IMR-90 (cell line): ENCODE measurements around the gene UGT1A3. TPM values are rescaled to one million over a fixed set of nuclear protein-coding genes. Genes with fewer than 3 reads are reported as not detected.

ENCODE experiments used
- ATAC-seq: fragments of 200-7000 bp; cut with Tn5 transposase; 2 replicates; pipeline ENCODE4 v1.9.1; 2020; ENCODE audit warnings: low read depth, mild to moderate bottlenecking, moderate library complexity
- BruUV-seq: library from RNA; stranded (reverse); fragments of 400-500 nt; replicated peaks from 2 replicates; lab custom pipeline; 2021; lab: Mats Ljungman, UMichigan
- CTCF ChIA-PET: fragments of 300-600 bp; formaldehyde crosslinking; extraction: SDS; loops from one replicate; lab custom pipeline; 2021; ENCODE audit warnings: antibody characterized with exemption; lab: Yijun Ruan, JAX
- POLR2A ChIA-PET: fragments of 300-600 bp; sonication (Branson Sonifier 250); formaldehyde crosslinking; loops from one replicate; lab custom pipeline; 2022; ENCODE audit warnings: antibody characterized with exemption; ENCODE audit not compliant: unreplicated experiment; lab: Charles Lee
- DNase-seq: peaks from one replicate; pipeline ENCODE4 v3.0.0; 2013
- H2AFZ ChIP-seq: replicated peaks from 2 replicates; pipeline ENCODE3; 2013; ENCODE audit warnings: low read length, mild to moderate bottlenecking; ENCODE audit not compliant: poor library complexity
- H2AK5ac ChIP-seq: 2 replicates; pipeline ENCODE4 v1.6.1; 2013; ENCODE audit warnings: low read depth, low read length, inconsistent platforms
- H2AK9ac ChIP-seq: replicated peaks from 2 replicates; pipeline ENCODE3; 2013; ENCODE audit warnings: mild to moderate bottlenecking, low read depth, low read length, moderate library complexity; ENCODE audit not compliant: poor library complexity
- H2BK120ac ChIP-seq: 2 replicates; pipeline ENCODE4 v1.6.1; 2013; ENCODE audit warnings: low read depth, low read length, inconsistent platforms
- H2BK15ac ChIP-seq: 3 replicates; pipeline ENCODE4 v1.6.1; 2013; ENCODE audit warnings: low read depth, low read length, inconsistent platforms
- H2BK20ac ChIP-seq: 2 replicates; pipeline ENCODE4 v1.6.1; 2013; ENCODE audit warnings: low read depth, mild to moderate bottlenecking, inconsistent platforms, low read length, moderate library complexity
- H2BK5ac ChIP-seq: 2 replicates; pipeline ENCODE4 v1.6.1; 2013; ENCODE audit warnings: mild to moderate bottlenecking, low read depth, low read length, inconsistent platforms; ENCODE audit not compliant: poor library complexity, severe bottlenecking
- H3K14ac ChIP-seq: replicated peaks from 2 replicates; pipeline ENCODE4 v1.6.1; 2013; ENCODE audit warnings: low read depth, low read length, inconsistent platforms
- H3K18ac ChIP-seq: 2 replicates; pipeline ENCODE4 v1.6.1; 2013; ENCODE audit warnings: low read depth, low read length, control low read depth
- H3K23ac ChIP-seq: 2 replicates; pipeline ENCODE4 v1.6.1; 2013; ENCODE audit warnings: low read depth, low read length, inconsistent platforms
- H3K27ac ChIP-seq: 2 replicates; pipeline ENCODE4 v1.5.1; 2013; ENCODE audit warnings: mild to moderate bottlenecking, control low read depth, low read length; ENCODE audit not compliant: insufficient read depth
- H3K27me3 ChIP-seq: 2 replicates; pipeline ENCODE4 v1.6.1; 2013; ENCODE audit warnings: low read length; ENCODE audit not compliant: control insufficient read depth, insufficient read depth
- H3K36me3 ChIP-seq: 2 replicates; pipeline ENCODE4 v1.6.1; 2013; ENCODE audit warnings: low read length, mixed read lengths; ENCODE audit not compliant: control insufficient read depth, insufficient read depth
- H3K4ac ChIP-seq: 2 replicates; pipeline ENCODE4 v1.6.1; 2013; ENCODE audit warnings: low read depth, low read length, inconsistent platforms
- H3K4me1 ChIP-seq: 2 replicates; pipeline ENCODE4 v1.6.1; 2013; ENCODE audit warnings: low read length, mixed read lengths; ENCODE audit not compliant: control insufficient read depth, insufficient read depth
- H3K4me2 ChIP-seq: 2 replicates; pipeline ENCODE4 v1.6.1; 2013; ENCODE audit warnings: low read depth, mild to moderate bottlenecking, control low read depth, low read length, moderate library complexity
- H3K4me3 ChIP-seq: 2 replicates; pipeline ENCODE4 v1.5.1; 2013; ENCODE audit warnings: low read depth, mild to moderate bottlenecking, control low read depth, low read length, moderate library complexity; ENCODE audit not compliant: insufficient read depth
- H3K56ac ChIP-seq: 2 replicates; pipeline ENCODE4 v1.6.1; 2013; ENCODE audit warnings: low read length, inconsistent platforms; ENCODE audit not compliant: insufficient read depth; ENCODE audit errors: extremely low read depth
- H3K79me1 ChIP-seq, 2 experiments: 2 replicates each; pipeline ENCODE4 v1.6.1; 2013; ENCODE audit warnings: low read length in 2 of 2, inconsistent platforms in 1 of 2, low read depth in 1 of 2
- H3K9ac ChIP-seq: 2 replicates; pipeline ENCODE4 v1.6.1; 2013; ENCODE audit warnings: low read depth, low read length, control low read depth
- H3K9me1 ChIP-seq: 2 replicates; pipeline ENCODE4 v1.6.1; 2013; ENCODE audit warnings: low read length, inconsistent platforms; ENCODE audit not compliant: insufficient read depth
- H3K9me3 ChIP-seq: 2 replicates; pipeline ENCODE4 v1.6.1; 2013; ENCODE audit warnings: low read length; ENCODE audit not compliant: control insufficient read depth, insufficient read depth
- H4K20me1 ChIP-seq: 2 replicates; pipeline ENCODE4 v1.6.1; 2013; ENCODE audit warnings: low read length, inconsistent platforms; ENCODE audit not compliant: insufficient read depth
- H4K5ac ChIP-seq: 2 replicates; pipeline ENCODE4 v1.6.1; 2013; ENCODE audit warnings: mild to moderate bottlenecking, low read depth, low read length, control low read depth
- H4K8ac ChIP-seq, 2 experiments: 2 replicates each; pipeline ENCODE4 v1.6.1; 2013; ENCODE audit warnings: low read depth in 2 of 2, low read length in 2 of 2, control low read depth in 1 of 2, inconsistent platforms in 1 of 2
- H4K91ac ChIP-seq: 2 replicates; pipeline ENCODE4 v1.6.1; 2013; ENCODE audit warnings: low read depth, low read length, inconsistent platforms; ENCODE audit not compliant: insufficient read depth
- CEBPB ChIP-seq: IDR thresholded peaks from 2 replicates; pipeline ENCODE4 v1.6.1; 2012; ENCODE audit warnings: low read depth, low read length, improper control_type of control experiment
- FOS ChIP-seq: fragments of 150-350 bp; IDR thresholded peaks from 2 replicates; pipeline ENCODE4 v1.6.1; 2016; ENCODE audit warnings: low read depth, low read length
- MAZ ChIP-seq: IDR thresholded peaks from 2 replicates; pipeline ENCODE4 v1.6.1; 2012; ENCODE audit warnings: low read depth, mild to moderate bottlenecking, low read length, improper control_type of control experiment, moderate library complexity, borderline replicate concordance
- MXI1 ChIP-seq: IDR thresholded peaks from 2 replicates; pipeline ENCODE4 v1.6.1; 2012; ENCODE audit warnings: low read depth, mild to moderate bottlenecking, low read length, moderate library complexity, borderline replicate concordance
- NFE2L2 ChIP-seq: fragments of 150-350 bp; IDR thresholded peaks from 2 replicates; pipeline ENCODE4 v1.6.1; 2016; ENCODE audit warnings: low read depth, mild to moderate bottlenecking, low read length
- RAD21 ChIP-seq: IDR thresholded peaks from 2 replicates; pipeline ENCODE4 v1.6.1; 2012; ENCODE audit warnings: low read length, improper control_type of control experiment
- RCOR1 ChIP-seq: IDR thresholded peaks from 2 replicates; pipeline ENCODE4 v1.6.1; 2012; ENCODE audit warnings: mild to moderate bottlenecking, low read length, improper control_type of control experiment; ENCODE audit not compliant: insufficient replicate concordance
- RFX5 ChIP-seq: IDR thresholded peaks from 2 replicates; pipeline ENCODE4 v1.8.0; 2012; ENCODE audit warnings: low read depth, mild to moderate bottlenecking, low read length, moderate library complexity
- SMC3 ChIP-seq: fragments of 150-350 bp; IDR thresholded peaks from 2 replicates; pipeline ENCODE4 v1.6.1; 2016; ENCODE audit warnings: low read depth, mild to moderate bottlenecking, antibody characterized with exemption, low read length, moderate library complexity
- WGBS, 2 experiments: methylation state at CpG; one replicate each; pipeline versions ENCODE4 v1.1.5 to v1.1.7; 2013; ENCODE audit warnings: missing lambda C conversion rate in 2 of 2; ENCODE audit not compliant: insufficient read length in 1 of 2; ENCODE audit errors: extremely low coverage in 2 of 2; 5-methylcytosine and 5-hydroxymethylcytosine counted together
- dilution Hi-C: fragments of 300-500 bp; cut with HindIII; formaldehyde crosslinking; loops from one replicate; pipeline ENCODE4 v1.14.3; 2018; ENCODE audit warnings: low sequenced_read_pairs; ENCODE audit not compliant: unreplicated experiment
- in situ Hi-C: fragments of 300-500 bp; cut with MboI; formaldehyde crosslinking; loops from 3 replicates; pipeline ENCODE4 v1.14.3; 2019; ENCODE audit warnings: low sequenced_read_pairs, inconsistent platforms, mixed read lengths
- intact Hi-C: fragments of 100-400 bp; cut with micrococcal nuclease; formaldehyde crosslinking; loops from 2 replicates; pipeline ENCODE4 v1.10.0; 2022
- polyA plus RNA-seq, 3 experiments: library from polyadenylated mRNA; depleted of rRNA; stranded (reverse); fragments of >200 nt; gene quantifications; 2 replicates each; pipeline ENCODE4 v1.2.3, GENCODE V29; 2012; ENCODE audit warnings: low replicate concordance in 1 of 3
- total RNA-seq: library from RNA; depleted of rRNA; stranded (reverse); fragments of >200 nt; gene quantifications from 2 replicates; pipeline ENCODE4 v1.2.3, GENCODE V29; 2012
- TF ChIP-seq, protein P1 (sequence below): fragments of 150-350 bp; IDR thresholded peaks from 2 replicates; pipeline ENCODE4 v1.6.1; 2016; ENCODE audit warnings: low read depth, mild to moderate bottlenecking, low read length, moderate library complexity, borderline replicate concordance
- TF ChIP-seq, protein P2 (sequence below): conservative IDR thresholded peaks from 2 replicates; pipeline ENCODE4 v1.5.1; 2012; ENCODE audit warnings: mild to moderate bottlenecking, low read depth, low read length, improper control_type of control experiment

Gene UGT1A3
- total and polyA plus RNA-seq, 2 of the 4 experiments (the other 2 are of a cell fraction), result not detected

DNA sequence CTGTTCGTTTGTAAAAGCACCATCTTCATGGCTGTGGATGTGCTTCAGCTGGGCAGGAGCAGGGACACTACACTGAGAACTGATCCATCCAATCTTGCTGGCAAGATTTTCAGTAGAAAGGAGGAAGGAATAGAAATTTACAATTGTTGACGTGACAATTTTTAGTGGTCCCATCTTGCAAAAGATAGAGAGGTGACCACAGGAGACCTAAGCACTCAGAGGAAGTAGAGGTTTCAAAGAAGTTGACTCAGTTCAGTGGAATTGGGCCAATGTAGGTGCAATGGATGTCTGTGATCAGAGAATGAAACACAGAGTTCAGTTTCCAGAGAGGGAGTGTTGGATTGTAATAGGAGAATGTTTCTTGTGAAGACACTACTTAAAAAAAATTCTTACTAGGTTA lies 14.7 kb upstream of the UGT1A3 start:
- Histone ChIP-seq H3K56ac (no peak overlapping the region), H3K14ac (no peak overlapping the region), H2AK5ac (no peak overlapping the region), H3K4ac (no peak overlapping the region), H3K27ac (no peak overlapping the region), H4K20me1 (no peaks in the 10 kb centered on the region), H3K36me3 (no peaks in the 10 kb centered on the region), H2AFZ (no peak overlapping the region), H3K9me1 (no peaks in the 10 kb centered on the region), H2AK9ac (no peak overlapping the region), H3K79me1 (no peaks in the 10 kb centered on the region), H3K4me1 (no peaks in the 10 kb centered on the region), H2BK5ac (no peak overlapping the region), H2BK120ac (no peak overlapping the region), H2BK20ac (no peak overlapping the region), H3K18ac (no peak overlapping the region), H3K23ac (no peak overlapping the region), H4K91ac (no peak overlapping the region), H3K9ac (no peak overlapping the region), H3K4me2 (no peak overlapping the region), H3K4me3 (no peak overlapping the region), H2BK15ac (no peak overlapping the region), H3K9me3 (no peaks in the 10 kb centered on the region), H3K27me3 (peaks cover 4% of the 10 kb centered on the region; the same call in 1 of the 2 replicates), H4K8ac (no peak overlapping the region), H4K5ac (no peak overlapping the region)
- ChIA-PET POLR2A (no interaction called here), CTCF (no interaction called here)
- in situ Hi-C loops, result loop anchor here (5.0 kb wide), 1 partner anchor 267 kb away; no protein-coding TSS in a partner anchor
- intact Hi-C loops, result loop anchor here (1.0 to 5.0 kb wide), 4 partner anchors 157 to 1403 kb away; no protein-coding TSS in a partner anchor
- 100% methylated on average over 1 of the region's 2 CpGs; no CpG with 5 or more reads in 1 of the 2 experiments for WGBS, 2 experiments
- BruUV-seq, result no TSS peak
- DNase-seq (no peak), ATAC-seq (no peak)
- dilution Hi-C loops, result no loop called here
- TF ChIP-seq MAZ (no peak), RFX5 (no peak), RCOR1 (no peak), NFE2L2 (no peak), SMC3 (no peak), FOS (no peak), RAD21 (no peak), MXI1 (no peak), CEBPB (no peak)
- TF ChIP-seq, protein P1, sequence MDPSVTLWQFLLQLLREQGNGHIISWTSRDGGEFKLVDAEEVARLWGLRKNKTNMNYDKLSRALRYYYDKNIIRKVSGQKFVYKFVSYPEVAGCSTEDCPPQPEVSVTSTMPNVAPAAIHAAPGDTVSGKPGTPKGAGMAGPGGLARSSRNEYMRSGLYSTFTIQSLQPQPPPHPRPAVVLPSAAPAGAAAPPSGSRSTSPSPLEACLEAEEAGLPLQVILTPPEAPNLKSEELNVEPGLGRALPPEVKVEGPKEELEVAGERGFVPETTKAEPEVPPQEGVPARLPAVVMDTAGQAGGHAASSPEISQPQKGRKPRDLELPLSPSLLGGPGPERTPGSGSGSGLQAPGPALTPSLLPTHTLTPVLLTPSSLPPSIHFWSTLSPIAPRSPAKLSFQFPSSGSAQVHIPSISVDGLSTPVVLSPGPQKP, result no peak
- TF ChIP-seq, protein P2, sequence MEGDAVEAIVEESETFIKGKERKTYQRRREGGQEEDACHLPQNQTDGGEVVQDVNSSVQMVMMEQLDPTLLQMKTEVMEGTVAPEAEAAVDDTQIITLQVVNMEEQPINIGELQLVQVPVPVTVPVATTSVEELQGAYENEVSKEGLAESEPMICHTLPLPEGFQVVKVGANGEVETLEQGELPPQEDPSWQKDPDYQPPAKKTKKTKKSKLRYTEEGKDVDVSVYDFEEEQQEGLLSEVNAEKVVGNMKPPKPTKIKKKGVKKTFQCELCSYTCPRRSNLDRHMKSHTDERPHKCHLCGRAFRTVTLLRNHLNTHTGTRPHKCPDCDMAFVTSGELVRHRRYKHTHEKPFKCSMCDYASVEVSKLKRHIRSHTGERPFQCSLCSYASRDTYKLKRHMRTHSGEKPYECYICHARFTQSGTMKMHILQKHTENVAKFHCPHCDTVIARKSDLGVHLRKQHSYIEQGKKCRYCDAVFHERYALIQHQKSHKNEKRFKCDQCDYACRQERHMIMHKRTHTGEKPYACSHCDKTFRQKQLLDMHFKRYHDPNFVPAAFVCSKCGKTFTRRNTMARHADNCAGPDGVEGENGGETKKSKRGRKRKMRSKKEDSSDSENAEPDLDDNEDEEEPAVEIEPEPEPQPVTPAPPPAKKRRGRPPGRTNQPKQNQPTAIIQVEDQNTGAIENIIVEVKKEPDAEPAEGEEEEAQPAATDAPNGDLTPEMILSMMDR, result no peak
